Measurements from ENCODE around the gene AFAP1. TPM values are rescaled to one million over a fixed set of nuclear protein-coding genes. Genes with fewer than 3 reads are reported as not detected.

The AFAP1 gene
- total and polyA plus RNA-seq, 2 experiments from 2014 or later: 10.5 to 31.9 TPM

DNA sequence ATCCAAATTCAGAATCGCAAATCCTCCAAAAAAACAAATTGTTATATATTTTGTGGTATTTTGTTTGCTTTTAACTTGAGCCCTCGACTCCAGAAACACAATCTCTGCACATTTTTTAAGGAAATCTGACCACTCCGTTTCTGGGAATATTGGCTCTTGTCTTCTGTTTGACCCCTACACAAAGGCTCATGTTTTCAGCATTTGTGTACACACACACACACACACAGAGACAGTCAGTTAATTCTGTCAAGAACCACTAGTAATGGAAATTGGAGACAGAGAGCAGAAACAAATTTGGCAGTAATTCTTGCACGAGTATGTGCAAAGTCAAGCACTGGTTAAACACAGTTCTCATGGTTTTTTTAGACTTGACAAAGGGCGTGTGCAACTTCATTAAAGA lies 115.4 kb downstream of the AFAP1 start:
- H3K27ac ChIP-seq: peak overlapping the region; percentile 15
- H3K4me1 ChIP-seq (ENCODE audit: low read depth): peaks cover 25% of the 10 kb centered on the region
- no peak overlapping the region for H3K4me3 ChIP-seq
- DNase-seq (ENCODE audit: low read depth in 1 of 2, low spot score in 1 of 2): peak in 1 of 2 donors; percentile 47
- TF ChIP-seq, protein P1, sequence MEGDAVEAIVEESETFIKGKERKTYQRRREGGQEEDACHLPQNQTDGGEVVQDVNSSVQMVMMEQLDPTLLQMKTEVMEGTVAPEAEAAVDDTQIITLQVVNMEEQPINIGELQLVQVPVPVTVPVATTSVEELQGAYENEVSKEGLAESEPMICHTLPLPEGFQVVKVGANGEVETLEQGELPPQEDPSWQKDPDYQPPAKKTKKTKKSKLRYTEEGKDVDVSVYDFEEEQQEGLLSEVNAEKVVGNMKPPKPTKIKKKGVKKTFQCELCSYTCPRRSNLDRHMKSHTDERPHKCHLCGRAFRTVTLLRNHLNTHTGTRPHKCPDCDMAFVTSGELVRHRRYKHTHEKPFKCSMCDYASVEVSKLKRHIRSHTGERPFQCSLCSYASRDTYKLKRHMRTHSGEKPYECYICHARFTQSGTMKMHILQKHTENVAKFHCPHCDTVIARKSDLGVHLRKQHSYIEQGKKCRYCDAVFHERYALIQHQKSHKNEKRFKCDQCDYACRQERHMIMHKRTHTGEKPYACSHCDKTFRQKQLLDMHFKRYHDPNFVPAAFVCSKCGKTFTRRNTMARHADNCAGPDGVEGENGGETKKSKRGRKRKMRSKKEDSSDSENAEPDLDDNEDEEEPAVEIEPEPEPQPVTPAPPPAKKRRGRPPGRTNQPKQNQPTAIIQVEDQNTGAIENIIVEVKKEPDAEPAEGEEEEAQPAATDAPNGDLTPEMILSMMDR (IDR thresholded peaks at IDR 0.05; ENCODE audit: low read depth, low read length): no peak
- H3K9me3 ChIP-seq (ENCODE audit: low read depth): no peaks in the 10 kb centered on the region
- H3K36me3 ChIP-seq: no peaks in the 10 kb centered on the region
- no peaks in the 10 kb centered on the region for H3K27me3 ChIP-seq

DNA sequence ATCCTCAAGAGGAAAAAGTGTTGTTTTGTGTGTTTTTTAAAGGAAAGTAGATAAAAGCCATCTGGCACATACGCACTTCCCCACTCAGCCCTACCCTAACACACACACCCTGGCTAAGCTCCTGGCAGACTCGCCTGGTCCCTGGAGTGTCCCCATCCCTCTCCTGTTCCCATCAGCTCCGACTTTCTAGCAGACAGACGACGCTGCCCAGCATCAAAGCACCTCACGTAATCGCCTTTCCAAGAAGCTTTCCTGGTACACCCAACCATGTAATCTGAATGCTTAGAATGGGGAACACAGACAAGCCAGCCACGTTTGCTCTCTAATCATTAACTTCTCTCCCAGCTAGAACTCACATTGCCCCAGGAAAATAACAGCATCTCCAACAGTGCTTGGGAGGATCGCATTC lies 116.2 kb downstream of the AFAP1 start:
- peaks cover 33% of the 10 kb centered on the region for H3K4me1 ChIP-seq (ENCODE audit: low read depth)
- H3K36me3 ChIP-seq: no peaks in the 10 kb centered on the region
- H3K9me3 ChIP-seq (ENCODE audit: low read depth): no peaks in the 10 kb centered on the region
- DNase-seq (ENCODE audit: low read depth in 1 of 2, low spot score in 1 of 2): peak in 1 of 2 donors; percentile 71
- H3K27ac ChIP-seq: peak overlapping the region; percentile 15
- no peaks in the 10 kb centered on the region for H3K27me3 ChIP-seq
- H3K4me3 ChIP-seq: no peak overlapping the region
- TF ChIP-seq, protein P1 (IDR thresholded peaks at IDR 0.05; ENCODE audit: low read depth, low read length): no peak

DNA sequence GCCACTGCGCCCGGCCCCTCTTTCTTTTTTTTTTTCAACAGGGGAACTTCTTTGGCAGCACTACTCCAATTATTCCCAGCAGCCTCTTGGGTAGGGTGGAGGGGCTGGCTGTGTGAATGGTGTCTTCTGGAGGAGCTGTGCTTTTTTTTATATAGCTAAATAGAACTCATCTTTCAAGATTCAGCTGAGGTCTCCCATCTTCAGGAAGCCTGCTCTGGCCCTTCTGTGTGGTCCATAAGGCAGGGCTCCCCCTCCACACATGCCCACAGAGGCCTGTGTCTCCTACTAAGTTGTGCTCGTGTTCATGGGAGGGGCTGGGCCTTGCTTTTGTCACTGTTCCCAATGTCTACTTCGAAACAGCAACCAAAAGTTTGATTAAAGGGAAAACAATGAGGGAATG lies 116.8 kb downstream of the AFAP1 start:
- Histone ChIP-seq H3K4me1 (ENCODE audit: low read depth) (peaks cover 38% of the 10 kb centered on the region), H3K27me3 (no peaks in the 10 kb centered on the region), H3K27ac (no peak overlapping the region), H3K9me3 (ENCODE audit: low read depth) (no peaks in the 10 kb centered on the region), H3K36me3 (no peaks in the 10 kb centered on the region), H3K4me3 (no peak overlapping the region)
- DNase-seq (ENCODE audit: low read depth in 1 of 2, low spot score in 1 of 2): no peak
- TF ChIP-seq, protein P1 (IDR thresholded peaks at IDR 0.05; ENCODE audit: low read depth, low read length): no peak

DNA sequence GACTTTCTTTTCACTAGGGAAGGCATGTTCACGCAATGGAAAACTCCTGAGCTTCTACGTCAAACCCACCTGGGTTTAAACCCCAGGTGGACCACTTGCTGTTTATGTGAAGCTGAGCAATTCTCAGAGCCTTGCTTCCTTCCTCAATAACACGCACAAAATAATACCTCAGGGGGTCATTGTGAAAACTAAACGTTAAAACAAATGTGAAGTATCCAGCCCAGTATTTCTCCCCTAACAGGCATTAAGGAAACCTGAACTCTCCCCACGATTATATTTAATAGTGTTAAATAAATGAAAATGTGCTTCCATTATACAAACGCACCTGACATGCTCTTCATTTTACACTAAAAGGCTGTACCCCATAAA lies 117.5 kb downstream of the AFAP1 start:
- no peaks in the 10 kb centered on the region for H3K9me3 ChIP-seq (ENCODE audit: low read depth)
- TF ChIP-seq, protein P1 (IDR thresholded peaks at IDR 0.05; ENCODE audit: low read depth, low read length): no peak
- H3K4me3 ChIP-seq: no peak overlapping the region
- H3K27me3 ChIP-seq: no peaks in the 10 kb centered on the region
- H3K4me1 ChIP-seq (ENCODE audit: low read depth): peaks cover 41% of the 10 kb centered on the region
- H3K36me3 ChIP-seq: no peaks in the 10 kb centered on the region
- DNase-seq (ENCODE audit: low read depth in 1 of 2, low spot score in 1 of 2): no peak
- H3K27ac ChIP-seq: no peak overlapping the region

DNA sequence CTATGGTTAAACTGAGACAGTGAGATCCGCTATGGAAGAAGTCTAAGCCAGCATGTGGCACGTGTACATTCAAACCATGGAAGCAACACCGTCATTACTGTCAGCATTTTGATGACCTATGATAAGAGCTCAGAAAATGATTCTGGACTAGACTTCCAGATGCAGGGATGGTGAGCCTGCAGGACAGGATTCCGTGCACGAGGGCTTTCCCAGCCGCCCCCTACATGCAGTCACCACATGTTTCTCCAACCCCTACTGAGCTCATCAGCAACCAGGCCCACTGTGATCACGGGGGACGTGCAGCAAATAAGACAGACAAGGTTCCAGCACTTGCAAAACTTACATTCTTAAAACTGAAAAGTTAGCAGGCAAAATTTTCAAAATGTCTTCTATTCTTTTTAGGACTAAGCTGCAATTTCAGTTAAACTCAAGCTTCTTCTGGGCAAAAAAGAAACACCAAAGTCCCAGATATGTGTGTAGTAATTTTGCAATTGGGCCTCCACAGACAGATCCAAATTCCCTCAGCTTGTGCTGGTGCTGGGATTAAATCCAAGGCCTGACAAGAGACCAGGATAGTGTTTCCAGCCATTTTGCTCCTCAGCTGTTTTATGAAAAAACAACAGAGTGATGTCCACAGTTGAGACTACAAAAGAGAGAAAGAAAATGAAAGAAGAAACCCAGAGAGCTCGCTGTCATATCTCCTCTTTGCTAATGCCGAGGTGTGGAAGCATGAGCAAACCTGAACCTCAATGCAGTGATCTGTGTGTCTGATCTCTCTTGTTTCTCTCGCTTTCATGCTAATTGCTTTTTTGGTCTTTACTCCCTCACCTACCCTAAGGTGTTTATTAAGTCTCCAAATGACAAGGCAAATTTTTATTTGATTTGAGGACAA lies 118.2 kb downstream of the AFAP1 start:
- no peaks in the 10 kb centered on the region for H3K27me3 ChIP-seq
- no peaks in the 10 kb centered on the region for H3K9me3 ChIP-seq (ENCODE audit: low read depth)
- peaks cover 41% of the 10 kb centered on the region for H3K4me1 ChIP-seq (ENCODE audit: low read depth)
- H3K4me3 ChIP-seq: no peak overlapping the region
- DNase-seq (ENCODE audit: low read depth in 1 of 2, low spot score in 1 of 2): peak in 1 of 2 donors; percentile 56
- H3K36me3 ChIP-seq: peaks cover 2% of the 10 kb centered on the region
- TF ChIP-seq, protein P1 (IDR thresholded peaks at IDR 0.05; ENCODE audit: low read depth, low read length): no peak
- H3K27ac ChIP-seq: no peak overlapping the region

Data from cardiac muscle cell (in vitro differentiated cells and primary cell).